ENCODE data around the gene RNF115. TPM values are rescaled to one million over a fixed set of nuclear protein-coding genes. Genes with fewer than 3 reads are reported as not detected.

Gene RNF115
- total RNA-seq, 1 donor from 2014 or later, result 15.3 TPM

GRCh38 chr1:145706086-145706664 is 117.7 kb downstream of the RNF115 start:
- H3K4me3 ChIP-seq (ENCODE audit: insufficient read depth, low read depth, low read length), result no peak overlapping the region
- H3K4me3 Mint-ChIP-seq (ENCODE audit: unreplicated experiment), result no peak overlapping the region
- peaks cover 8% of the 10 kb centered on the region for H3K4me1 ChIP-seq (ENCODE audit: insufficient read depth, low read length)
- DNase-seq (ENCODE audit: low read depth) (peak; percentile 30), FAIRE-seq (no peak)
- peaks cover 24% of the 10 kb centered on the region for H3K4me1 Mint-ChIP-seq (ENCODE audit: low read depth, unreplicated experiment)
- H3K27me3 ChIP-seq (ENCODE audit: insufficient read depth, low read length), result no peaks in the 10 kb centered on the region
- no peaks in the 10 kb centered on the region for H3K9me3 Mint-ChIP-seq (ENCODE audit: unreplicated experiment)
- H2AFZ ChIP-seq (ENCODE audit: low read depth, low read length), result no peak overlapping the region
- H3K9ac ChIP-seq (ENCODE audit: low read length), result no peak overlapping the region
- H3K36me3 Mint-ChIP-seq (ENCODE audit: low read depth, unreplicated experiment), result no peaks in the 10 kb centered on the region
- no peaks in the 10 kb centered on the region for H3K9me3 ChIP-seq (ENCODE audit: insufficient read depth, low read depth, low read length)
- TF ChIP-seq CTCF (IDR thresholded peaks at IDR 0.05; ENCODE audit: insufficient read depth, low read depth, low read length) (no peak), EZH2 (IDR thresholded peaks at IDR 0.05; ENCODE audit: insufficient read depth, low read length) (no peak)
- peaks cover 2% of the 10 kb centered on the region for H3K27me3 Mint-ChIP-seq (ENCODE audit: low read depth, unreplicated experiment)
- no peak overlapping the region for H3K27ac ChIP-seq (ENCODE audit: low read depth, low read length)
- H3K79me2 ChIP-seq (ENCODE audit: insufficient read depth, low read length), result no peaks in the 10 kb centered on the region
- no peaks in the 10 kb centered on the region for H4K20me1 ChIP-seq (ENCODE audit: insufficient read depth, low read length)
- H3K4me2 ChIP-seq (ENCODE audit: low read length), result peak overlapping the region; percentile 14
- peak overlapping the region; percentile 20 for H3K27ac Mint-ChIP-seq (ENCODE audit: unreplicated experiment)
- H3K36me3 ChIP-seq (ENCODE audit: insufficient read depth, low read length), result no peaks in the 10 kb centered on the region

GRCh38 chr1:145705622-145706021 is 118.3 kb downstream of the RNF115 start:
- Histone ChIP-seq H3K4me1 (ENCODE audit: insufficient read depth, low read length) (peaks cover 8% of the 10 kb centered on the region), H3K36me3 (ENCODE audit: insufficient read depth, low read length) (no peaks in the 10 kb centered on the region), H3K27me3 (ENCODE audit: insufficient read depth, low read length) (no peaks in the 10 kb centered on the region), H3K79me2 (ENCODE audit: insufficient read depth, low read length) (no peaks in the 10 kb centered on the region), H3K9me3 (ENCODE audit: insufficient read depth, low read depth, low read length) (no peaks in the 10 kb centered on the region), H3K27ac (ENCODE audit: low read depth, low read length) (no peak overlapping the region), H2AFZ (ENCODE audit: low read depth, low read length) (no peak overlapping the region), H3K4me2 (ENCODE audit: low read length) (no peak overlapping the region), H3K4me3 (ENCODE audit: insufficient read depth, low read depth, low read length) (no peak overlapping the region), H3K9ac (ENCODE audit: low read length) (no peak overlapping the region), H4K20me1 (ENCODE audit: insufficient read depth, low read length) (no peaks in the 10 kb centered on the region)
- DNase-seq (ENCODE audit: low read depth), result no peak
- Mint-ChIP-seq H3K4me3 (ENCODE audit: unreplicated experiment) (no peak overlapping the region), H3K36me3 (ENCODE audit: low read depth, unreplicated experiment) (no peaks in the 10 kb centered on the region), H3K9me3 (ENCODE audit: unreplicated experiment) (no peaks in the 10 kb centered on the region), H3K27me3 (ENCODE audit: low read depth, unreplicated experiment) (peaks cover 2% of the 10 kb centered on the region), H3K27ac (ENCODE audit: unreplicated experiment) (no peak overlapping the region), H3K4me1 (ENCODE audit: low read depth, unreplicated experiment) (peaks cover 23% of the 10 kb centered on the region)
- no peak for TF ChIP-seq EZH2 (IDR thresholded peaks at IDR 0.05; ENCODE audit: insufficient read depth, low read length)
- no peak for TF ChIP-seq CTCF (IDR thresholded peaks at IDR 0.05; ENCODE audit: insufficient read depth, low read depth, low read length)
- FAIRE-seq, result no peak

- H3K4me1 Mint-ChIP-seq (ENCODE audit: low read depth, unreplicated experiment), result peaks cover 17% of the 10 kb centered on the region
- Histone ChIP-seq H2AFZ (ENCODE audit: low read depth, low read length) (no peak overlapping the region), H3K27me3 (ENCODE audit: insufficient read depth, low read length) (no peaks in the 10 kb centered on the region), H3K9me3 (ENCODE audit: insufficient read depth, low read depth, low read length) (no peaks in the 10 kb centered on the region), H3K36me3 (ENCODE audit: insufficient read depth, low read length) (no peaks in the 10 kb centered on the region), H3K9ac (ENCODE audit: low read length) (no peak overlapping the region), H3K27ac (ENCODE audit: low read depth, low read length) (no peak overlapping the region), H3K4me3 (ENCODE audit: insufficient read depth, low read depth, low read length) (no peak overlapping the region), H3K4me2 (ENCODE audit: low read length) (no peak overlapping the region), H4K20me1 (ENCODE audit: insufficient read depth, low read length) (no peaks in the 10 kb centered on the region), H3K4me1 (ENCODE audit: insufficient read depth, low read length) (peaks cover 2% of the 10 kb centered on the region), H3K79me2 (ENCODE audit: insufficient read depth, low read length) (no peaks in the 10 kb centered on the region)
- peaks cover 8% of the 10 kb centered on the region for H3K27me3 Mint-ChIP-seq (ENCODE audit: low read depth, unreplicated experiment)
- TF ChIP-seq CTCF (IDR thresholded peaks at IDR 0.05; ENCODE audit: insufficient read depth, low read depth, low read length) (no peak), EZH2 (IDR thresholded peaks at IDR 0.05; ENCODE audit: insufficient read depth, low read length) (no peak)
- no peaks in the 10 kb centered on the region for H3K36me3 Mint-ChIP-seq (ENCODE audit: low read depth, unreplicated experiment)
- FAIRE-seq (no peak), DNase-seq (ENCODE audit: low read depth) (no peak)
- no peak overlapping the region for H3K27ac Mint-ChIP-seq (ENCODE audit: unreplicated experiment)
- no peak overlapping the region for H3K4me3 Mint-ChIP-seq (ENCODE audit: unreplicated experiment)
- no peaks in the 10 kb centered on the region for H3K9me3 Mint-ChIP-seq (ENCODE audit: unreplicated experiment)
Measured at GRCh38 chr1:145702826-145703225, 121.1 kb downstream of the RNF115 start.

Data from astrocyte (in vitro differentiated cells and primary cell).